ENCODE results near the gene ULK4.
A peak's percentile ranks its signal among the peaks of the same experiment; 100 is the strongest.
"Not testable (repeated sequence)": the region's sequence is repeated elsewhere in the genome, so short reads cannot be mapped to it uniquely, and the experiment has no call there.

Gene ULK4

DNA sequence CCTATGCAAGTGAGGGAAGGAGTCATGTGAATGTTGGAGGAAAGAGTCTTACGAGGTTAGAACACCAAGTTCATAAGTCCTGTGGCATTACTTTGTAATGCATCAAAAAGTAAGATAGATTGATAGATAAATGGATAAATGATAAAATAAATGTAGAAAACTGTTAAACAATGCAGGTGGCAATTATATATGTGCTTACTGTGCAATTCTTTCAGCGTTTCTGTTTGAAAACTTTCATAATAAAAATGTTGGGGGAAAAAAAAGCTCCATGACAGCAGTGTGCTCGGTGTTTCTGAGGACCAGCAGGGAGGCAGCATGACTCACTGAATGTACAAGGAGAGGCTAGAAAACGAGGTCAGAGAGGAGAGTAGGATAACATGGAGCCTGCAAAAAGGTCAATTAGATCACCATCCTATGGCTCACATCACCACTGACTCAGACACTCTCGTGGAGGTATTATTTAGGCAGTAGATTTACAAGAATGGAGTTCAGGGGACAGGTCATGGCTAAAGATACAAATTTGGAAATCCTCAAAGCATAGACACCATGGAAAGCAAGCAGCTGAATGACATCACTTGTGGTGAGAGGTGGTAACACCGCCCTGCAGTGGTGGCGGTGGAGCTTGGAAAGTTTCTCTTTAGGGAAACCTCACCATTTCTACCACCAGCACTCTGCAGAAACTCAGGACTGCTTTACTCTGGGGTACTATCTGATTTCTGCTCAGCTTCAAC is 542.8 kb downstream of the ULK4 start:
- DNase-seq, result peak; percentile 25

DNA sequence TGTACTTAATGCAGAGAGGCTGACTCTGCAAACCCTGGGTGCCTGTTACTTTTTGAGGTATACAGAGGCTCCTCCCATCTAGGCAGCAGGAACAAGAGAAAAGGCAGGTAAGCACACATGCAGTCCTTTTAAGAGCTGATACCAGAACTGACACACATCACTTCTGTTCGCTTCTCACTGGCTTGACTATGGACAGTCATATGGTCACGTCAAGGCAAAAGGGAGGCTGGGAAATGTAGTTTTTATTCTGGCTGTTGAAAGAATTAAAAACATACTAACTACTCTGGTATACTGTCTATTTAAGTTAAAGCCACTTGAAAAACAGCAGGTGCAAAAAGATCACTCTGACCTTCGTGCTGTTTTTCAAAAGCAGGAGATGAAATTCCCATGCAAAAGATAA is 544.3 kb downstream of the ULK4 start:
- no peak for DNase-seq

DNA sequence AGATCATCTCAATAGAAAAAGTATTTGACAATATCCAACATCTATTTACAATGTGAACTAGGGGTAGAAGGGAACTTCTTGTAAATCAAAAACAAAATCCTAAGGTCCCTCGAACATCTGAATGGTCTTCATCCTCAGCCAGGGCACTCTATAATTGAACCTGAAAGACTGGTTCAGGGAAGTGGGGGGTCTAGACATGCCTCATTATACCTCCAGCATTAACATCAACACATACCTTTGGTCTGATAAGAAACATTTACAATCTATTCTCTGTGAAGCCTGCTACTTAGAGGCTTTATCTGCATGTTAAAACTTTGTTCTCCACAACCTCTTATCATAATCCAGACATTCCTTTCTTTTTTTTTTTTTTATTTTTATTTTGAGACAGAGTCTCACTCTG is 550.8 kb downstream of the ULK4 start:
- DNase-seq, result no peak

DNA sequence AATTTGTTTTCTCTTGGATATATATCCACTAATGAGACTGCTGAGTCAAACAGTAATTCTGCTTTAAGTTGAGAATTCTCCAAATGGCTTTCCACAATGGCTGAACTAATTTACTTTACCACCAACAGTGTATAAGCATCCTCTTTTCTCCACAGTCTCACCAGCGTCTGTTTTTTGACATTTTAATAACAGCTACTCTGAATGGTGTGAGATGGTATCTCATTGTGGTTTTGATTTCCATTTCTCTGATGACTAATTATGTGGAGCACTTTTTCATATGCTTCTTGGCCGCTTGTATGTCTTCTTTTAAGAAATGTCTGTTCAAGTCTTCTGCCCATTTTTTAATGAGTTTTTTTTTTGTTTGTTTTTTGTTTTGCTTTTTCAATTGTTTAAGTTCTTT is 556.4 kb downstream of the ULK4 start:
- peak; percentile 15 for DNase-seq

DNA sequence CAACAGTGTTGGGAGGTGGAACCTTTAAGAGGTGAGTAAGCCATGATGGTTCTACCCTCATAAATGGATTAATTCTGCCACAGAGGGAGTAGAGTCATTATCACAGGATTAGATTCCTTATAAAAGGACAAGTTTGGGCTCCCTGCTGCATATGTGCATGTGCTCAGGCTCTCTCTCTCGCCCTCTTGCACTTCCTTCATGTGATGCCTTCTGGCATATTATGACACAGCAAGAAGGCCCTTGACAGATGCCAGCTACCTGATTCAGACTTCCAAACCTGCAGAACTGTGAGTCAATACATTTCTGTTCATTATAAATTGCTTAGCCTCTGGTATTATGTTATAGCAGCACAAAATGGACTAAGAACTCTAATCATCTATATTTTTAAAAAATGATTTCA is 557.3 kb downstream of the ULK4 start:
- no peak for DNase-seq

DNA sequence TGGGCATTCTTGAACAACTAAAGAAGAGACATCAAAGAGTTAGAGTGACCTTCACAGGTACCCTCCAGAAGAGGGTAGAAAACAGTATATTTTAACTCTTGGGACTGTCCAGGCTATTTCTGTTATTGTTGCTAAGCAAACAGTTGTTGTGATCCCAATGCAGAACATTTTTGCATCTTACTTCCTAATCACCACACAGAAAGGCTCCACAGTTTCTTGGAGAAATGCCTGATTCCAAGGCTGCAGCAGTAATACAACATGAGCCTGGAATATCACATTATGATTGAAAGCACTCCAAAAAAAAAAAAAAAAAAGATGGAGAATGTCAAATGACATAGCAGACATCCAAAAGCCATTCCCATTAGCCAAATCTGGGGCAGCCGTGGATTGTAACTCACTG is 567.0 kb downstream of the ULK4 start:
- no peak for DNase-seq

DNA sequence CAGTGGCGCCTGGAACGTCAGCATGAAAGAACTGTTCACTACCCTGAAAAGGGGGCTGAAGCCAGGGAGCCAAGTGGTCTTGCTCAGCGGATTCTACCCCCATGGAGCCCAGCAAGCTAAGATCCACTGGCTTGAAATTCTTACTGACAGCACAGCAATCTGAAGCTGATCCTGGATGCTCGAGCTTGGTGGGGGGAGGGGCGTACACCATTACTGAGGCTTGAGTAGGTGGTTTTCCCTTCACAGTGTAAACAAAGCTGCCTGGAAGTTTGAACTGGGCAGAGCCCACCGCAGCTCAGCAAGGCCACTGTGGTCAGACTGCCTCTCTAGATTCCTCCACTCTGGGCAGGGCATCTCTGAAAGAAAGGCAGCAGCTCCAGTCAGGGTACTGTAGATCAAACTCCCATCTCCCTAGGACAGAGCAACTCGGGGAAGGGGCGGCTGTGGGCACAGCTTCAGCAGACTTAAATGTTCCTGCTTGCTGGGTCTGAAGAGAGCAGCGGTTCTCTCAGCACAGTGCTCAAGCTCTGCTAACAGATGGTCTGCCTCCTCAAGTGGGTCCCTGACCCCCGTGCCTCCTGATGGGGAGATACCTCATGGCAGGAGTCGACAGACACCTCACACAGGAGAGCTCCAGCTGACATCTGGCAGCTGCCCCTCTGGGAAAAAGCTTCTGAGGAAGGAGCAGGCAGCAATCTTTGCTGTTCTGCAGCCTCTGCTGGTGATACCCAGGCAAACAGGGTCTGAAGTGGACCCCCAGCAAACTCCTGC is 591.0 kb downstream of the ULK4 start:
- DNase-seq, result not testable (repeated sequence)

DNA sequence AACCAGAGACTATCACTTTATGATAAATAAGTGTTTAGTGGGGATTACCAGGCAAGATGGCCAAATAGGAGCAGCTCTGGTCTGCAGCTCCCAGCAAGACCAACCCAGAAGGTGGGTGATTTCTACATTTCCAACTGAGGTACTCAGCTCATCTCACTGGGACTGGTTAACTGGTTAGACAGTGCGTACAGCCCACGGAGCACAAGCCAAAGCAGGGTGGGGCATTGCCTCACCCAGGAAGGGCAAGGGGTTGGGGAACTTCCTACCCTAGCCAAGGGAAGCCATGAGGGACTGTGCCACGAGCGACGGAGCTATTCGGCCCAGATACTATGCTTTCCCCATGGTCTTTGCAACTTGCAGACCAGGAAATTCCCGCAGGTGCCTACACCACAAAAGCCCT is 591.6 kb downstream of the ULK4 start:
- no peak for DNase-seq

DNA sequence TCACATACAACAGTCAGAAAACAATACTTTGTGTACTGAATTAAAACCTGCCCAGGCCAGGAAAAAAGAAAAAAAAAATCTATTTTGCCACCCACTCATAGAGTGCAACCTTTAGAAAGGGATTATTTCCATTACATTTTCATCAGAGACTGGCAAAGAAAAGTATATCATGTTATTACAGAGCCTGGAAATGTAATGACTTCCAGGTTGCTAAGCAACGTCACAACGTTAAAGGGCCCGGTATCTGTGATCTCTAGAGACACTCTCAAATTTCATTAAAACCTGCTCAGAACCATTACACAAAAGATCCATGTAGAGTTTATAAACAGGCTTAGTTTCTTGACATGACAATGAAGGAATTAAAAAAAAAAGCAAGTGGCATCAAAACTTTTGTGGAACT is 592.1 kb downstream of the ULK4 start:
- DNase-seq, result no peak

DNA sequence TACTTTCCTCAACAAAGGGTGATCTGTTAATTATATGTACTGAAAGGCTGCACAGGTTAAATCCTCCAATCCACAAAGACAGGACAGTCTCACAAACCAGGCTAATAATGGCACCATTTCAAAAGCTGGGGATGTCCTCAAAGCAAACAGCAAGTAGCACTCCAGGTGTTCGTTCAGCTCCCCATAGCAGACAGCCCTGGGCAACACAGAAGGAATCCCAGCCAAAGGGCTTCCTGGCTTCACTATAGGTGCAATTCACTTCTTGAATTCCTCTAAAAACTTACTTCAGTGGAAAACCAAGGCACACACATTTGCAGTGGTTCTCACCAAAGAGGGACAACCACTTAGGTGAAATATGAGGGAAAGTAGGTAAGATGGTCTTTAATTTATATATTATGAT is 595.9 kb downstream of the ULK4 start:
- no peak for DNase-seq

DNA sequence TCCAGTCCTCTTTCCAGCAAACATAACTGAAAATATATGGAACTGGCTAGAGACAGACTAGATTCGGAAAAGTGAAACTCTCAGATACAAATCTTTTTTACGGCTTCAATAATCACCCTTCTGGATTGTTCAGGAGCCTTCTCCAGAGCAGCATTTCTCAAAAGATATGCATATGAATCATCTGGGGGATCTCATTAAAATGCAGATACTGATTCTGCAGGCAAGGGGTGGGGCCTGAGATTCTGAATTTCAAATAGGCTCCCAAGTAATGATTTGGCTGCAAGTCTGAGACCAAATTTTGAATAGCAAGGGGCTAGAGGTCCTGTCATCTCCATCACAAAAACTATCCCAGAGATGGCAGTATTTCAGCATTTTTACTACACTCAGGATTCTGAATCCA is 597.2 kb downstream of the ULK4 start:
- no peak for DNase-seq

DNA sequence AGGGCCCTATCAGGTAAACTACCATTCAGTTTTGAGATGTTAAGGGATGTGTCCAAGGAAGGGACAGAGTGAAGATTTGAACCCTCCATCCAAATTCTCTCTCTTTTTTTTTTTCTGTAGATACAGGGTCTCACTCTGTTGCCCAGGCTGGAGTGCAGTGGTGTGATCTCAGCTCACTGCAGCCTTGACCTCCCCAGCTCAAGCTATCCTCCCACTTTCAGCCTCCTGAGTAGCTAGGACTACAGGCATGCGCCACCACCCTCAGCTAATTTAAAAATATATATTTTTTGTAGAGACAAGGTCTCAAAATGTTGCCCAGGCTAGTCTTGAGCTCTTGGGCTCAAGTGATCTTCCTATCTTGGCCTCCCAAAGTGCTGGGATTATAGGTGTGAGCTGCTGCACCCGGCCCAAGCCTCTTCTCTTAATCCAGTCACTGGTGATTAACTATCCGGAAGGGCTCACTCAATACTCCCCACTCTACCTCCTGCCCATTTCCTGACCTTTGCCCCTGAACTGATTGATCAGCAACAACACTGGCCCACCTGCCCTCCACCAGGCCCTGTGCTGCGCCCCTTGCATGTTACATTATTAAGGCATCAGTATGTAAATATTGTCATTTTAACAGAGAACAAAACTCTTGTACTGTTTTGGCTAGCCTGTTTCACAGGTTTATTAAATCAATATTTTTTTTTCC is 597.9 kb downstream of the ULK4 start:
- DNase-seq, result no peak

DNA sequence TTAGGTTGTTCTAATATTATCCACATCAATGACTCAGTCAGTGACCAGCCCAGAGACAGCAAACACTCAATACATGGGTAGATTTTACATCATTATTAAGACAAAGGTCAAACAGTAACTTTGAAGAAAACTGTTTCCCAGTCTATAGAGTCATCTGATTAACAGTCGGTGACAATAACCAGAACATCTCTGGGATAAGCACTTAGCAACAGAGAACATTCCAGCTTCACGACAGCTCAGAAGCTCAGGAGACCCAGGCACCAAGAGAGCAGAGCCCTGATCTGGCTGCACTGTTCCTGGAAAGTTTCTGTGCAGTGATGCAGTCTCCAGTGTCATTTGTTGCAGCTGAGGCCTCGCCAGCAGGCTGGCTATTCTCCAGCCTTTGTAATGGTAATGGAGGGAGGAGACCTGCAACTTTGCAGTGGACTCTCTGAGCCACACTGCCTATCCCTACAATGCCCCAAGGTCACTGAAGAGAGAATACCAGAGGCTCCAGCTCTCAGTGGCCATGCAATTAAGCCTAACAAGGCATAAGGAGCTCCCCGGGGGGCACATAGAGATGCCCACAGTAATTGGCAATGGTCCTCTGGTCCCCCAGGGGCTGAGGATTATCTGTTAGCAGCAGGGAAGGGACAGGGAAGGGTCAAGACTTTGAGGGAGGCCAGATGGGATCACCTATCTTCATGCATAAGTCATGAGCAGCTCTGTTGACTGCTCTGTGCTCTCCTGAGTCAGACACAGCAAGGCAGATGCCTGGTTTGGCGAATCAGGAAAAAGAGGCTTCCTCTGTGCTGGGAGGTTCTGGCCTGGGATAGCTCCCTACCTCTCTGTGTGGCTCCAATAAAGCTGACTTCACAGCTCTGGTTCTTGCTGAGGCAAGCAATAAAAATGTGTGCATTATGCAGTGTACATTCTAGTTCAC is 599.0 kb downstream of the ULK4 start:
- DNase-seq, result no peak

DNA sequence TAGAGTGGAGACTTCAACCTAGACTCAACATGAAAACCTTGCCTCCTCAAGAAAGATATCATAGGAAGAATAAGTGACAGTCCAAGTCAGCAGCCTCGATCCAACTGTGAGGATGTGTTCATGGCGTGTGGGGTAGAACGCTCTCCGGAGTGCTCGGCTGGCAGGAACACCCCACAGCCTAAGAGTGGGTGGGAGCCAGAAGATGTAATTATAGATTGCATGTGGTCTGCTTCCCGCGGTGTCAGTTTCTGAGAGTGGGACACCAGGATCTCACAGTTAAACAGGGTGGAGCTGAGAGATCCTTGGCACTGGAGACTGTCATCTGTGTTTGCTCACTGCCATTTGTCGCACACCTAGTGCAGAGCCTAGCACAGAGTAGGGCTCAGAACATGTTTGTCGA is 604.6 kb downstream of the ULK4 start:
- DNase-seq, result no peak

DNA sequence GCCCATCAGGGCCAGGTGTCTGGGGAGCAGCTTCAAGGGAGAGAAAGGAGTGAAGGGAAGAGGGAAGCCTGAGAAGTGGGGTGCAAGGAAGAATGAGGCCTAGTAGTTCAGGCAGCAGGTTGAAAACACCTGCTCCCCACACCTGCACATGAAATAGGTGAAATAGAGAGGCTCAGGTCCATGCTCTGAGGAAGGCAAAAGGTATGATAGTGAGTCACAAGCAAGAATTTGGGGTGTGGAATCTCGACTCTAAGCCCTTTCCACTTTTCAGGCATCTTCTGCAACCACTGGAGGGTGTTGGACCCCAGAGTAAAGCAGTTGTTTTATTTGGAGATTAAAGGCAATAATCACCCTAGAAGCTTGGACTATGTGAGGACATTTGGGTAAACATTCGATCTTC is 605.1 kb downstream of the ULK4 start:
- no peak for DNase-seq

DNA sequence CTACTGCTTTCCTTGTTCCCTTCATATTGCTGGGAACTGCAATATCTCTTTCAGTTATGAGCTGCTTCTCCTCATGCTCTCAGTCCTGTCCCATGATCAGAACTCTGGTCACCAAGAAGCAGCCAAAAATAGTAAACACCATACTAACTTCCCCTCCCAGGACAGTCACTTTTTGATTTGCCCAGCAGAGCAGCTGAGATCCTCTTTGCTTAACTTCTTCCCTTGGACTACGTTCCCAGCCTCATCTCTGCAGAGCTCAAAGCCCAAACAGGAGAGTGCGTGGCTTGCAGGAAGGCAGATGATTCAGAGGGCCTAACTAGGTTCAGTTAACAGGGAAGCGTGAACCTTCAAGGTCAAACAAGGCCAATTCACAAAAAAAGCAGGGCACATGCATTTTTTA is 609.4 kb downstream of the ULK4 start:
- DNase-seq, result no peak

DNA sequence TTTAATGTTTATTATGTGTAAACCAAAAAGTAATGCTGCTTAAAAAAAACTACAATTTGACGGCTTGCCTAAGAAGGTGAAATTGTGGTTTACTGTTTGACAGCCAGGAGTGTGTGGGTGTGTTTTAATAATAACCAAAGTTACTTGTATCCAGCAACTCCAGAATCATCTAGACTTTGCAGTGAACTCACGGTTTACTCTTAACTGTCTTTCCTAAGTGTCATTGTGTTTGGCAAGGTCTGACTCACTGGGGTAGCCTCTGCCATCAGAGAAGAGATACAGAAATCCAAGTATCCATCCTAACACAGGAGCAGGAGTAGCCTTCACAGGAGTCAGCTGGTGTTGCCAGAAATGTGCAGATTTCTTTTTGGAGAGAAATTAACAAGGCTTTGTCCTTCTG is 611.5 kb downstream of the ULK4 start:
- no peak for DNase-seq

DNA sequence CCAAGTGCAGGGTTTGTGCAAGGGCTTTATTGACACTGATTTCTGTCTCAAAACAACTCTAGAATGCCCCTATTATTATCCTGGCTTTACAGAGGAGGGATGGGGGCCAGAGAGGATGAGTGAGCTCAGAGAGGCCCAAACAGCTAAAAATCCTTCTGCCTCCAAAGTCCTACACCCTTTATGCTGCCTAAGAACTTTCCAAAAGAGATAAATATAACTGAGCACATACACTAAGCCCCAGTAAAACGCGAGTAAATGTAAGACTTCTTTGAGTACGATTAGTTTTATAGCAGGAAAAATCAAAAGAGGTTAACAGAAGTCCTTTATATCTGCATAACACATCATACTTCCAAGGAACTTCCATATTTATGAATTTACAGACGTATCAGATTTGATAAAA is 613.5 kb downstream of the ULK4 start:
- DNase-seq, result no peak

DNA sequence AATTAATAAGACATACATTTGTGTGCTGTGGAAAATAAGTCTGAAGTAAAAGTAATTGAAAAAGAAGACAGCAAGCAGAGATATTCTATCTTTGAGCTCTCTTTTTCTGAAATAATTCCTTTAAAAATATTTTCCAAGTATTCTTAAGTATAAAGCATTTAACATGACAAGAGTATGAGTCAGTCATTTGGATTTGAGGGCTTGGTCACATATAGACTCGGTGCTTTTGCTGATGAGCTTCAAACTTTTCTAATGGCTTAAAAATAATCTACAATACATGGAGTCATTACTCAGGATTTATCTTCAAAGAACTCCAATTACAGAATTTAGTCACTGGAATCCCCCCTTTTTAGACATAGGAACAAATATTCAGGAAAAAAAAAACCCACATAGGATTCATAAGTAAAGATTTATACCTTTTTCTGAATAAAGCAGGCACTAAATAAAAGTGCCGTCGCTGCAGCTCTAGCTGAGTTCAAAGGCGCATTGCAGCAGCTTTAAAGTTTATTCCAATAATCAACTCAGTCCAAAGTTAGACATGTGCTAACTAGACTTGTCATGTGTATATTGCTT is 615.1 kb downstream of the ULK4 start:
- no peak for DNase-seq

DNA sequence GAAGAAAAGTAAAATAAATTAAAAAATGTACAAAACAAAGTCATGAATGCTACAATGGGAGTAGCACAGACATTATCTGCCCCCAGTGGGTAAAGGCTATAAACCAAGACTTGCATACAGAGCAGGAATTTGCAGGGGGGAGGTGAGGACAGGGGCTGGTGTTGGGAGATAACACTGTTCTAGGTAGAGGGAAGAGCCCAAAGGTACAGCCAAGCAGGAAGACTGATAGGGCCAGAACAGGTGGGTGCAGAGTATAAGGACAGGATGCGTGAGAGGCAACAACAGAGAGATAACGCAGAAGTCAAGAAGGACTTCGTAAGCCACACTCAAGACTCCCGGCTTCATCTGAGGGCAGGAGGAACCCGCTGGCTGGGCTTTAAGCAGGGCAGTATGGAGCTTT is 616.1 kb downstream of the ULK4 start:
- no peak for DNase-seq

DNA sequence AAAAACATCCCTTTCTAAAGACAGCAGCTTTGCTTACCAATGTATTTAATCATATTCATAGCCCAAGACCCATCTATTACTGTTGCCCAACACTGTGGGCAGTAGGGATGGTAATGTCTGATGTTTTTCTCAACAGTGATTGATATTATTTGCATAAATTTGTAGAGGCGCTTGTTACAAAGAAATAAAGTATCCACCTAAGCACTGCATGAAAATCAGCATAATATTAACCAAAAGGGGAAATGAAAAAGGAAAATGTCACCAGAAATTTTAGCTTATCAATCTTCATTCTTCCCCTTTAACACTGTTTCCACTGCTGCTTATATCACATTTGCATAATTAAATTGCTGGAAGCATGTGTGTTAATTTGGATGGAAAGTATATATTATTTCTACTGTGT is 622.1 kb downstream of the ULK4 start:
- no peak for DNase-seq

DNA sequence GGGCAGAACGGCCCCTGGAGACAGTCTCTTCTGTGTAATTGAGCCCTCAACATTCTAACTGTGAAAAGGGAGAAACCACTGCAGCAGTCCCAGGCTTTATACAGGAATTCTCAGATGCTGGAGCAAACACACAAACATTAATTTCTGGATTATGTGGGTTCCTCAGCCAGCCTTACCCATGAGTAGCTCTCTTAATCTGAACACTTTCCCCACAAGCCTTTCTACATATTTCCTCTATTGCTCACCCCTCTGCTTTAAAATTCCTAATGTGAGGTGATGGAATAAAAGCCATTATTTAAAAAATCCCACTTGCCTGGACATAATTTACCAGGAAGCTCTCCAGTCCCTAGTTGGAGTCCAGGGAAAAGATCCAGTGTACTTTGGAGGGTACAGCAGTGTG is 623.6 kb downstream of the ULK4 start:
- no peak for DNase-seq

DNA sequence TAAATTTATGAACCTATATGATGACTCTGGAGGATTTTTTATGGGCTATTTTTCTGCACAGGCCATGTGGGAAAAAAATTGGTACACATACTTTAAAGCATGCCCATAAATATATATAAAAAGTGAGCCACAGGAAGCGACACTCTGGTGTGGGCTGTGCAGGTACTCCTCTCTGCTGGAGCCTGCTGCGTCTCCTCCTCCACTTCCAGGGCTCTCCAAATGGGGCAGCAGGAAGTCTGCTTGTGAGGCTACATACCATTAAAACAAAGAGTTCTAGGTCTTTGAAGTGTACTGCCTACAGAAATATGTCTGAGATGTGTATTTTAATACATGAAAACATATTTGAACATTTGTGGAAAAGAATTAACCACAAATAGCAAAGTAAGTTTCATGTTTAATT is 627.5 kb downstream of the ULK4 start:
- no peak for DNase-seq

All from CD4-positive, alpha-beta T cell treated with Interleukin-10 for 1 hour (primary cell).